GM12878 (cell line): ENCODE data around the gene MACROD2. TPM values are rescaled to one million over a fixed set of nuclear protein-coding genes. Genes with fewer than 3 reads are reported as not detected.

Source experiments
- ATAC-seq: fragments of 200-7000 bp; cut with Tn5 transposase; 3 replicates; pipeline ENCODE4 v1.9.1; 2020; ENCODE audit warnings: mild to moderate bottlenecking, moderate library complexity
- BruUV-seq: library from RNA; stranded (reverse); fragments of 400-500 nt; replicated peaks from 2 replicates; lab custom pipeline; 2021; lab: Mats Ljungman, UMichigan
- CTCF ChIA-PET: fragments of 300-600 bp; sonication (Branson Sonifier 250); formaldehyde crosslinking; extraction: SDS; loops from one replicate; lab custom pipeline; 2021; ENCODE audit warnings: inconsistent platforms; lab: Yijun Ruan, JAX
- POLR2A ChIA-PET: fragments of 350-600 bp; formaldehyde crosslinking; extraction: SDS; loops from one replicate; lab custom pipeline; 2021; ENCODE audit warnings: inconsistent platforms; lab: Charles Lee
- RAD21 ChIA-PET: fragments of 300-600 bp; sonication (Branson Sonifier 250); formaldehyde crosslinking; loops from one replicate; lab custom pipeline; 2023; ENCODE audit warnings: antibody characterized with exemption; ENCODE audit not compliant: unreplicated experiment; lab: Charles Lee
- SMC1A ChIA-PET: fragments of 300-600 bp; sonication (Branson Sonifier 250); formaldehyde crosslinking; loops from one replicate; lab custom pipeline; 2023; ENCODE audit not compliant: unreplicated experiment, uncharacterized antibody; lab: Charles Lee
- DNase-seq: peaks from one replicate; pipeline ENCODE4 v3.0.0-alpha.2; 2011; ENCODE audit warnings: low read depth, low spot score
- FAIRE-seq: peaks from 3 replicates; lab custom pipeline; 2011; peaks lifted over from hg19 to GRCh38; lab: Jason Lieb, UNC
- H2AFZ ChIP-seq: 2 replicates; pipeline ENCODE4 v1.6.0; 2011; ENCODE audit warnings: low read depth, low read length, control low read depth; ENCODE audit not compliant: control insufficient read depth
- H3K27ac ChIP-seq: 2 replicates; pipeline ENCODE4 v1.5.1; 2011; ENCODE audit warnings: control low read depth; ENCODE audit not compliant: control insufficient read depth, insufficient read depth
- H3K27me3 ChIP-seq, 2 experiments: replicated peaks in 1 of 2; 2 replicates each; pipeline versions ENCODE4 v1.6.0 to v1.6.1; 2011; ENCODE audit warnings: low read length in 1 of 2; ENCODE audit not compliant: control insufficient read depth in 2 of 2, insufficient read depth in 2 of 2
- H3K36me3 ChIP-seq, 2 experiments: 2 replicates each; pipeline ENCODE4 v1.5.1; 2011; ENCODE audit warnings: low read length in 1 of 2; ENCODE audit not compliant: control insufficient read depth in 2 of 2, insufficient read depth in 2 of 2
- H3K4me1 ChIP-seq: 2 replicates; pipeline ENCODE4 v1.6.1; 2011; ENCODE audit warnings: mild to moderate bottlenecking, low read length, moderate library complexity, mixed read lengths; ENCODE audit not compliant: control insufficient read depth, insufficient read depth
- H3K4me2 ChIP-seq: 2 replicates; pipeline ENCODE4 v1.6.0; 2011; ENCODE audit warnings: control low read depth; ENCODE audit not compliant: control insufficient read depth, insufficient read depth
- H3K4me3 ChIP-seq: fragments of 200-600 bp; sonication (generic); 2 replicates; pipeline ENCODE4 v1.5.1; 2016
- H3K79me2 ChIP-seq: 2 replicates; pipeline ENCODE4 v1.6.0; 2011; ENCODE audit warnings: low read length; ENCODE audit not compliant: control insufficient read depth, insufficient read depth
- H3K9ac ChIP-seq: 2 replicates; pipeline ENCODE4 v1.8.0; 2011; ENCODE audit warnings: low read length, control low read depth, mixed read lengths; ENCODE audit not compliant: control insufficient read depth, insufficient read depth
- H3K9me3 ChIP-seq: replicated peaks from 3 replicates; pipeline ENCODE4 v1.5.1; 2011; ENCODE audit warnings: mild to moderate bottlenecking, low read length; ENCODE audit not compliant: control insufficient read depth, insufficient read depth
- H4K20me1 ChIP-seq: 2 replicates; pipeline ENCODE4 v1.6.0; 2011; ENCODE audit not compliant: control insufficient read depth, insufficient read depth
- ETV6 ChIP-seq, 2 experiments: fragments of 450-650 bp in 1 of 2; IDR thresholded peaks in 1 of 2; conservative IDR thresholded peaks in 1 of 2; 2 replicates each; pipeline ENCODE4 v1.6.1; 2014; ENCODE audit warnings: antibody characterized with exemption in 1 of 2, borderline replicate concordance in 1 of 2, low read depth in 1 of 2, mild to moderate bottlenecking in 1 of 2, moderate library complexity in 1 of 2
- FOS ChIP-seq: IDR thresholded peaks from 3 replicates; pipeline ENCODE4 v1.6.1; 2011; ENCODE audit warnings: borderline replicate concordance; ENCODE audit not compliant: insufficient read length; ENCODE audit errors: extremely low read depth
- IRF4 ChIP-seq: IDR thresholded peaks from 2 replicates; pipeline ENCODE4 v1.6.1; 2011; ENCODE audit warnings: low read depth, low read length
- LARP7 ChIP-seq: fragments of 450-650 bp; IDR thresholded peaks from 2 replicates; pipeline ENCODE4 v1.6.1; 2017; ENCODE audit warnings: mild to moderate bottlenecking
- NRF1 ChIP-seq: conservative IDR thresholded peaks from 2 replicates; pipeline ENCODE4 v1.6.1; 2011; ENCODE audit warnings: mild to moderate bottlenecking, low read depth, low read length, improper control_type of control experiment
- RAD51 ChIP-seq: fragments of 450-650 bp; IDR thresholded peaks from 2 replicates; pipeline ENCODE4 v1.6.1; 2016; ENCODE audit warnings: moderate library complexity, mild to moderate bottlenecking, inconsistent platforms
- TCF12 ChIP-seq: IDR thresholded peaks from 2 replicates; pipeline ENCODE4 v1.6.1; 2011; ENCODE audit warnings: low read depth, mild to moderate bottlenecking, low read length
- ZNF622 ChIP-seq: fragments of 450-650 bp; IDR thresholded peaks from 2 replicates; pipeline ENCODE4 v1.6.1; 2017; ENCODE audit warnings: mild to moderate bottlenecking, inconsistent platforms
- WGBS: methylation state at CpG from one replicate; pipeline ENCODE4 v1.1.6; 2016; ENCODE audit warnings: low lambda C conversion rate; ENCODE audit not compliant: insufficient replicate concordance, insufficient coverage; ENCODE audit errors: missing lambda C conversion rate; 5-methylcytosine and 5-hydroxymethylcytosine counted together
- in situ Hi-C: fragments of 300-500 bp; cut with MboI; formaldehyde crosslinking; loops from 9 replicates; pipeline ENCODE4 v1.14.3; 2018; ENCODE audit warnings: mixed read lengths
- intact Hi-C: fragments of 100-400 bp; cut with micrococcal nuclease; formaldehyde crosslinking; loops from one replicate; pipeline ENCODE4 v1.14.2; 2022; ENCODE audit not compliant: unreplicated experiment
- polyA plus RNA-seq, 11 experiments: library from polyadenylated mRNA; depleted of rRNA in 4 of 11; unstranded in 6 of 11; stranded (reverse) in 5 of 11; fragments of >200 nt; fragmentation: Nextera tagmentation in 4 of 11; fragmentation: Illumina TruSeq in 1 of 11; extraction: Ambion mirVana in 4 of 11; extraction: Trizol in 1 of 11; gene quantifications; 1 replicate in 1 of 11; 2 replicates in 10 of 11; pipeline versions ENCODE4 v1.2.1 to v1.2.3, GENCODE V29; 2011 to 2016; ENCODE audit warnings: inconsistent platforms in 2 of 11, missing spikeins in 2 of 11, low read depth in 1 of 11
- total RNA-seq, 4 experiments: library from RNA; depleted of rRNA in 3 of 4; stranded (reverse); fragments of >200 nt in 3 of 4; fragmentation: Illumina TruSeq in 1 of 4; extraction: Trizol in 1 of 4; gene quantifications; 2 replicates each; pipeline versions ENCODE4 v1.2.1 to v1.2.3, GENCODE V29; 2013 to 2021
- TF ChIP-seq, protein P1 (sequence below): fragments of 450-650 bp; IDR thresholded peaks from 2 replicates; pipeline ENCODE4 v1.6.1; 2014; ENCODE audit warnings: mild to moderate bottlenecking
- TF ChIP-seq, protein P2 (sequence below): IDR thresholded peaks from 2 replicates; pipeline ENCODE4 v1.6.1; 2012; ENCODE audit warnings: low read depth, low read length, improper control_type of control experiment

MACROD2 gene
- total and polyA plus RNA-seq, 10 of the 15 experiments (the other 5 are each of a cell fraction or from before 2014, with no cell fraction given) = 1.1 to 21.5 (median 2.2) TPM

DNA sequence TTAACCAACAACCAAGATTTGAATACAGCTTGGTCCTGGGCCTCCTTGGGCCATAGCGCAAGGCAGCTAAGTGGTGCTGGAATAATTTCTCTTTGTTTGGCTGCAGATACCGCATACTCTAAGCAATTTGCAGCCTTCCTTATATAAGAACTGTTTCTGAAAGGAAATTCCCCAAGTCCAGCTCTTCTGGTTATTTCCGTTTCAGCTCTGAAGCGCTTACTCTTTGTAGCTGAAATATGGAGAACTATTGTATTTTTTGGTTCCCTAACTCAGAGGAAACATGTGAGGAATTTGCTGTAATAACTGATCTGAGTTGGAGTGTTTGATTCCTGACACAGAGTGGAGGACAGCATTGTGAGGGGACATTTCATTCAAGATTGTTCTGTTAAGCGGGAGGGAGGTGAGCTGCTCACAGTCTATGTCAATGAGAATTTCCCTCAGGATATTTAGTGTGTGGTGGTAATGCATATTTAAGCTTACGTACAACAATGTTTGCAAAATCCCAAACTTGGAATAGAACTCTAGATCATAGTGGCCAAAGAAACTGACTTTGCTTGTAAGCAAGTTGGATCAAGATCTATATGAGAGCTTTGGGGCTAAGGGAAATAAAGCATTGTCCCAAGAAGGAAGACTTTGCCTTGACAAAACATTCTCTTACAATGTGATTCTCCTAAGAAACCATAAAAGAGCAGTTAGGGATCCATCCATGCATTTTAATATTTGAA is 918.7 kb downstream of the MACROD2 start:
- H3K4me3 ChIP-seq = no peak overlapping the region
- H4K20me1 ChIP-seq = no peaks in the 10 kb centered on the region
- no peak overlapping the region for H3K9ac ChIP-seq
- SMC1A ChIA-PET = interaction anchor here (1.3 kb wide), 1 partner anchor 34 kb away, joined by 4 read pairs; no protein-coding TSS in a partner anchor
- no peak overlapping the region for H3K27ac ChIP-seq
- H3K9me3 ChIP-seq = no peaks in the 10 kb centered on the region; the same call in 2 of the 3 replicates
- POLR2A ChIA-PET = no interaction called here
- CTCF ChIA-PET = interaction anchor here (1.8 kb wide), 1 partner anchor 14 kb away, joined by 4 read pairs; no protein-coding TSS in a partner anchor
- no peaks in the 10 kb centered on the region for H3K4me1 ChIP-seq
- H3K4me2 ChIP-seq = no peak overlapping the region
- no peaks in the 10 kb centered on the region for H3K79me2 ChIP-seq
- TF ChIP-seq IRF4 = no peak
- no peak for TF ChIP-seq TCF12
- TF ChIP-seq NRF1 = no peak
- TF ChIP-seq, protein P1, sequence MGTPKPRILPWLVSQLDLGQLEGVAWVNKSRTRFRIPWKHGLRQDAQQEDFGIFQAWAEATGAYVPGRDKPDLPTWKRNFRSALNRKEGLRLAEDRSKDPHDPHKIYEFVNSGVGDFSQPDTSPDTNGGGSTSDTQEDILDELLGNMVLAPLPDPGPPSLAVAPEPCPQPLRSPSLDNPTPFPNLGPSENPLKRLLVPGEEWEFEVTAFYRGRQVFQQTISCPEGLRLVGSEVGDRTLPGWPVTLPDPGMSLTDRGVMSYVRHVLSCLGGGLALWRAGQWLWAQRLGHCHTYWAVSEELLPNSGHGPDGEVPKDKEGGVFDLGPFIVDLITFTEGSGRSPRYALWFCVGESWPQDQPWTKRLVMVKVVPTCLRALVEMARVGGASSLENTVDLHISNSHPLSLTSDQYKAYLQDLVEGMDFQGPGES = no peak
- no peak for TF ChIP-seq ETV6 (conservative IDR thresholded peaks at IDR 0.05 in 1 of 2, IDR thresholded peaks at IDR 0.05 in 1 of 2; ENCODE audit: borderline replicate concordance in 1 of 2, low read depth in 1 of 2)
- TF ChIP-seq, protein P2, sequence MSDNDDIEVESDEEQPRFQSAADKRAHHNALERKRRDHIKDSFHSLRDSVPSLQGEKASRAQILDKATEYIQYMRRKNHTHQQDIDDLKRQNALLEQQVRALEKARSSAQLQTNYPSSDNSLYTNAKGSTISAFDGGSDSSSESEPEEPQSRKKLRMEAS = no peak
- TF ChIP-seq FOS = no peak
- TF ChIP-seq ZNF622 = no peak
- TF ChIP-seq LARP7 = no peak
- TF ChIP-seq RAD51 = no peak
- ATAC-seq = no peak
- RAD21 ChIA-PET = no interaction called here
- WGBS = 72% methylated on average over 6 of the region's 6 CpGs
- FAIRE-seq = no peak
- in situ Hi-C loops (no loop called here), intact Hi-C loops (no loop called here)
- no TSS peak for BruUV-seq
- no peaks in the 10 kb centered on the region for H3K36me3 ChIP-seq
- no peaks in the 10 kb centered on the region for H3K27me3 ChIP-seq
- no peak overlapping the region for H2AFZ ChIP-seq
- DNase-seq = no peak
